Measurements from ENCODE around the gene PLB1.
A peak's percentile ranks its signal among the peaks of the same experiment; 100 is the strongest.

PLB1 gene

DNA sequence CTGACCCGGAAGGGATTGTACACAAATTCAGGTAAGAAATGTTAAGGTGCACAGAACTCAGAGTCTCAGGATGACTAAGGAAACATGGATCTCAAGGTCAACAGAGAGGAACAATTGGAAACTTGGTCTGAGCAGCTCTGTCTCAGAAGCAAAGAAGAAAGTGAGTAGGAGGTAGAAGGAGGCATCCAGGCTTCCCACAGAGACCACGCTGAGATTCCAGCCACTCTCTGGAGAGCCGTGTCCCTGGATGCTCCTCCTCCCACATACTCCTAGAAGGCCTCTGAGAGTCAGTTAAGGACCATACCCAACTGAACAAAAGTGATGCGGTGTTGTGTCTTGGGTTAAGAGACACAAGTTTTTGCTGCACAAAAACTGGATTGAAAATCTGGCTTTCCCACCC, 8.6 kb upstream of the PLB1 start:
- no peak overlapping the region for H3K4me3 ChIP-seq (replicated peaks in 1 of 2; ENCODE audit: low read depth in 2 of 2, low read length in 2 of 2)
- no peak for DNase-seq (ENCODE audit: low read depth in 2 of 2)
- TF ChIP-seq, protein P1, sequence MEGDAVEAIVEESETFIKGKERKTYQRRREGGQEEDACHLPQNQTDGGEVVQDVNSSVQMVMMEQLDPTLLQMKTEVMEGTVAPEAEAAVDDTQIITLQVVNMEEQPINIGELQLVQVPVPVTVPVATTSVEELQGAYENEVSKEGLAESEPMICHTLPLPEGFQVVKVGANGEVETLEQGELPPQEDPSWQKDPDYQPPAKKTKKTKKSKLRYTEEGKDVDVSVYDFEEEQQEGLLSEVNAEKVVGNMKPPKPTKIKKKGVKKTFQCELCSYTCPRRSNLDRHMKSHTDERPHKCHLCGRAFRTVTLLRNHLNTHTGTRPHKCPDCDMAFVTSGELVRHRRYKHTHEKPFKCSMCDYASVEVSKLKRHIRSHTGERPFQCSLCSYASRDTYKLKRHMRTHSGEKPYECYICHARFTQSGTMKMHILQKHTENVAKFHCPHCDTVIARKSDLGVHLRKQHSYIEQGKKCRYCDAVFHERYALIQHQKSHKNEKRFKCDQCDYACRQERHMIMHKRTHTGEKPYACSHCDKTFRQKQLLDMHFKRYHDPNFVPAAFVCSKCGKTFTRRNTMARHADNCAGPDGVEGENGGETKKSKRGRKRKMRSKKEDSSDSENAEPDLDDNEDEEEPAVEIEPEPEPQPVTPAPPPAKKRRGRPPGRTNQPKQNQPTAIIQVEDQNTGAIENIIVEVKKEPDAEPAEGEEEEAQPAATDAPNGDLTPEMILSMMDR (IDR thresholded peaks at IDR 0.05; ENCODE audit: low read depth, low read length): no peak

DNA sequence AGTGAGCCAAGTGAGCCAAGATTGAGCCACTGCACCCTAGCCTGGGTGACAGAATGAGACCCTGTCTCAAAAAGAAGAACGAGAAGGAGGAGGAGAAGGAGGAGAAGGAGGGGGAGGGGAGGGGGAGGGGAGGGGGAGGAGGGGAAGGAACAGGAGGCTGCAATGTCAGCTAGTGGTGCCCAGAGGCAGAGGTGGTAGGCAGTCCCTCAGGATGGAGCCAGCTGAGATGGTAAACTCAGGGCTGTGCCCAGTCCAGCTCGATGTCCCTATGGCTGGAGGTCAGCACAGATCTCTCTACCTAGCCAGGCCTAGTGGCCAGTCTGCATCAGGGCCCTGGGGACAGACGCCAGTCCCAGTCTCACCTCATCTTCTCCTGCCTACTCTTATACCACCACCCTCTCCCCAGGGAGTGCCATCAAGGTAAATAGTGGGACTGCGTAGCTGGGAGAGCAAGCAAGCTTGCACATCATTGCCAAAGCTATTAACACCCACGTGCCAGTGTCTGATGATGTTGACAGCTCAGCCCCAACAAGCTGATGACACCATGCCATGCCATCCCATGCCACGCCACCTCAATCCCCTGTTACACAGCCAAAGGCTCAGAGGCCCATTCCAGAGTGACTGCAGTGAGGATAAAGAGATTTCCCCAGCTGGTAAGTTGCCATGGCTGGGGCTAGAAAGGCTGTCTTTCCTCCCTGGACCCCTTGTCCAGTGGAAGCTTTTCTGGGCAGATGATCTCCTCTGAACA, 7.6 kb upstream of the PLB1 start:
- TF ChIP-seq, protein P1 (IDR thresholded peaks at IDR 0.05; ENCODE audit: low read depth, low read length): no peak
- no peak for DNase-seq (ENCODE audit: low read depth in 2 of 2)
- H3K4me3 ChIP-seq (replicated peaks in 1 of 2; ENCODE audit: low read depth in 2 of 2, low read length in 2 of 2): no peak overlapping the region

DNA sequence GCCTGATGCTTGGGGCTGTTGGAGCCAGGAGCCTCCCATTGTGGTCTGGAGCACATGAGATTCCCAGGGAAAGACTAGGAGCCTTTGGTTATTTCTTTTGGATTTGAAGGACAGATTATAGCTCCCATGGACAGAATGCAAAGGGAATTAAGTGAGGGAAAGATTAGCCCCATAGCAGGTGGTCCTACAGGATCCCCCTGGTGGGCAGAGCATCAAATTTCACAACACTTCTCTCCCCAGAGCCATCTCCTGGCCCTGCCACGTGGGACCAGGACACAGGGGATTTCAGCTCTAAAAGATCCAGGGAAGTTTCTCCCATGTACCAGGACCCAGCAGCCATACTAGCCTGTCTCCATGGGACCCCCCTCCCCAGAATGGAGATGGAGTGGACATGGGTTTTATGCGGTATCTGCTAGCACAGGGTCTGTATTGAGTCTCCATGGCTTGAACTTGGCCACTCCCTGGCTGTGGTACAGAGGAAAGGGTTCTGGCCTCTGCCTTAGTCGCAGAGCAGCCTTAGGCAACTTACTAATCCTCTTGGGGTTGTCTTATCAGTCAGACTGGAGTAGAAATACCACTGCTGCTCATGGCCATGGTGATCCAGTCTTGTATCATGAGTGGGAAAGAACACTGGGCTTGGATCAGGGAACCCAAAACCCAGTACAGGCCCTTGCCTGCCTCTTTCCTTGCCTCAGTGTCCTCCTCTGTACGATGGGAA, 6.8 kb upstream of the PLB1 start:
- TF ChIP-seq, protein P1 (IDR thresholded peaks at IDR 0.05; ENCODE audit: low read depth, low read length): no peak
- DNase-seq (ENCODE audit: low read depth in 2 of 2): peak in 1 of 2 donors; percentile 8
- H3K4me3 ChIP-seq (replicated peaks in 1 of 2; ENCODE audit: low read depth in 2 of 2, low read length in 2 of 2): no peak overlapping the region

DNA sequence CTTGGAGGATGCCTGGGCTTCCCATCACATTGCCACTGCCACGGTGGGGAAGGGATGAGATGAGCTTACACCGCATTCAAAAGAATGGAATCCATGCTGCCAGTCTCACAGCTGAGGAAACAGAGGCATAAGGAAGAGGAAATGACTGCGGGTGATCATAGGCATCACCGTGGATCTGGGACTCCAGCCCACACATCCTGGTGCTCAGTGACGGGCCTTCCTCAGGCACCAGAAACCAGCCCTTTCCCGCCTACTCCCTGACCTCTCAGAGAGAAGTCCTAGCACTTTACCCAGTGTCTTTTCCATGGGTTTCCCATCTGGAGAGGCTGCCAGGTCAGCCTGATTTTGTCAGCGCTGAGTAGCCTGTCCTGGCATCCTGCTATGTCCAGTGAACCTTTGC, 5.3 kb upstream of the PLB1 start:
- TF ChIP-seq, protein P1 (IDR thresholded peaks at IDR 0.05; ENCODE audit: low read depth, low read length): no peak
- H3K4me3 ChIP-seq (replicated peaks in 1 of 2; ENCODE audit: low read depth in 2 of 2, low read length in 2 of 2): no peak overlapping the region
- no peak for DNase-seq (ENCODE audit: low read depth in 2 of 2)

DNA sequence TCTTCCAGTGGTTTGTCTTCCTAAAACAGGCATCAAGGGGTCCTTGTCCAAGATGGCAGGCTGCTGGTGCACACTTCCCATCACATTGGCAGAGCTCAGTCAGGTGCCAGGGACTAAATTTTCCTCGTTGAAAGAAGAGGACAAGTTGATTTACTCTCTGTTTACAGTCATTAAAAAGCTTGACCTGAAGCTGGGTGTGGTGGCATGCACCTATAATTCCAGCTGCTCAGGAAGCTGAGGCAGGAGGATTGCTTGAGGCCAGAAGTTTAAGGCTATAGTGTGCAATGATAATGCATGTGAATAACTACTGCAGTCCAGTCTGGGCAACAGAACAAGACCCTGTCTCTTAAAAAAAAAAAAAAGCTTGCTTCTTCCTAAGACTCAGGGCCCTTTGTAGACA, 3.6 kb upstream of the PLB1 start:
- TF ChIP-seq, protein P1 (IDR thresholded peaks at IDR 0.05; ENCODE audit: low read depth, low read length): no peak
- H3K4me3 ChIP-seq (replicated peaks in 1 of 2; ENCODE audit: low read depth in 2 of 2, low read length in 2 of 2): no peak overlapping the region
- DNase-seq (ENCODE audit: low read depth in 2 of 2): no peak

DNA sequence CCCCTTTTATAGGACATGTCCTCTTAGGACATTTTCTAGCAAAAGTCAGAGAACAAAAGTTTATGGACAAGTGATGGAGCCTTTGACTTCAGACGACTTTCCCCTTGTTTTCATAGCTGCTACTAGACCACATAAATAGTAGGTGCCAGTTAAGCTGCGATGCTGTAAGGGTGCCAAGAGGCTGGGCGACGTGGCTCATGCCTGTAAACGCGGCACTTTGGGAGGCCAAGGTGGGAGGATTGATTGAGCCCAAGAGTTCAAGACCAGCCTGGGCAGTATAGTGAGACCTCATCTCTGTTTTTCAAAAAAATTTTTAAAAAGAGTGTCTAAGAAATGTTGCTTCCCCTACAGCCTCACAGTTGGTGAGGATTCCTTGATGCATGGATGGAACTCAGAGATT, 2.2 kb upstream of the PLB1 start:
- TF ChIP-seq, protein P1 (IDR thresholded peaks at IDR 0.05; ENCODE audit: low read depth, low read length): no peak
- DNase-seq (ENCODE audit: low read depth in 2 of 2): no peak
- H3K4me3 ChIP-seq (replicated peaks in 1 of 2; ENCODE audit: low read depth in 2 of 2, low read length in 2 of 2): no peak overlapping the region
